SH-SY5Y (cell line): Measurements from ENCODE around the gene ACVR1B.

Source experiments
- GATA2 ChIP-seq: IDR thresholded peaks from 2 replicates; pipeline ENCODE4 v1.6.1; 2011; ENCODE audit warnings: mild to moderate bottlenecking, low read depth, low read length
- GATA3 ChIP-seq: IDR thresholded peaks from 2 replicates; pipeline ENCODE4 v1.6.1; 2011; ENCODE audit warnings: low read depth, mild to moderate bottlenecking, low read length, moderate library complexity

DNA sequence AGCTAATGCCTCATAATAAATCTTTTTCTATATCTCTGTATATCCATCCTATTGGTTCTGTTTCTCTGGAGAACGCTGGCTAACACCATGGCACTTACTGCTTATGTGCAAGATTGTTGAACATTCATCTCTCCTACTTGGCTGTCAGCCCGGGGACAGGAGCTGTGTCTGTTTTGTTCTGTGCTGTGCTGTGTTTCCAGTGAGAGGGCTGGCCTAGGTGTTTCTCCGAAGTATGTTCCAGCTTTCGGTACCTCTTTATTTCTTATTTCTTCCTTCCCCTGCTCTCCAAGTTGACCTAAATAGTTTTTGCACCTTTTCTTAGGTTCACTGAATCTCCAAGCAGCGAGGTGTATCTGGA lies 80.9 kb downstream of the ACVR1B start:
- TF ChIP-seq GATA2 (no peak), GATA3 (no peak)
